K562 (cell line): ENCODE results near the gene VPS37D. TPM values are rescaled to one million over a fixed set of nuclear protein-coding genes. Genes with fewer than 3 reads are reported as not detected.

ENCODE experiments used
- ATAC-seq: fragments of 200-7000 bp; cut with Tn5 transposase; 3 replicates; pipeline ENCODE4 v1.9.1; 2020; ENCODE audit warnings: moderate library complexity
- BruUV-seq: library from RNA; stranded (reverse); fragments of 400-500 nt; replicated peaks from 2 replicates; lab custom pipeline; 2021; lab: Mats Ljungman, UMichigan
- CTCF ChIA-PET: fragments of 300-600 bp; formaldehyde crosslinking; extraction: SDS; loops from one replicate; lab custom pipeline; 2021; ENCODE audit warnings: low intra/inter-chr PET ratio; lab: Yijun Ruan, JAX
- POLR2A ChIA-PET: fragments of 300-600, 350-650 bp; sonication (Branson Sonifier 250); formaldehyde crosslinking; extraction: SDS; loops from one replicate; lab custom pipeline; 2021; ENCODE audit warnings: antibody characterized with exemption, inconsistent platforms; lab: Yijun Ruan, JAX
- DNase-seq, 4 experiments: peaks; one replicate each; pipeline versions ENCODE4 v3.0.0 to v3.0.0-alpha.2; 2011 to 2018; ENCODE audit warnings: low spot score in 3 of 4, mixed read lengths in 3 of 4; ENCODE audit errors: extremely low read depth in 1 of 4
- FAIRE-seq: peaks from 2 replicates; lab custom pipeline; 2011; peaks lifted over from hg19 to GRCh38; lab: Jason Lieb, UNC
- H2AFZ ChIP-seq: 2 replicates; pipeline ENCODE4 v1.6.0; 2011; ENCODE audit warnings: low read depth, low read length, control low read depth, inconsistent platforms
- H3K27ac ChIP-seq: fragments of 200-600 bp; 3 replicates; pipeline ENCODE4 v1.8.0; 2011; ENCODE audit warnings: low read depth, mild to moderate bottlenecking, control low read depth, inconsistent platforms, low read length, moderate library complexity, mixed read lengths; ENCODE audit errors: extremely low read depth
- H3K27me3 ChIP-seq, 2 experiments: fragments of 300-600 bp in 1 of 2; 2 replicates in 1 of 2; 3 replicates in 1 of 2; pipeline versions ENCODE4 v1.6.0 to v1.8.0; 2011; ENCODE audit warnings: inconsistent platforms in 2 of 2, low read length in 2 of 2, mild to moderate bottlenecking in 1 of 2, mixed read lengths in 1 of 2, moderate library complexity in 1 of 2; ENCODE audit not compliant: control insufficient read depth in 2 of 2, insufficient read depth in 2 of 2
- H3K36me3 ChIP-seq: fragments of 300-600 bp; 3 replicates; pipeline ENCODE4 v1.8.0; 2011; ENCODE audit warnings: mild to moderate bottlenecking, low read length, inconsistent platforms; ENCODE audit not compliant: control insufficient read depth, insufficient read depth
- H3K4me1 ChIP-seq, 2 experiments: fragments of 200-600 bp in 1 of 2; replicated peaks in 1 of 2; 2 replicates in 1 of 2; 3 replicates in 1 of 2; pipeline versions ENCODE4 v1.5.1 to v1.8.0; 2011; ENCODE audit warnings: inconsistent platforms in 2 of 2, low read length in 2 of 2, mild to moderate bottlenecking in 1 of 2, mixed read lengths in 1 of 2, moderate library complexity in 1 of 2; ENCODE audit not compliant: control insufficient read depth in 2 of 2, insufficient read depth in 2 of 2
- H3K4me2 ChIP-seq: 2 replicates; pipeline ENCODE4 v1.6.1; 2011; ENCODE audit warnings: low read length, control low read depth, inconsistent platforms, mixed read lengths; ENCODE audit not compliant: insufficient read depth
- H3K4me3 ChIP-seq: fragments of 200-600 bp; sonication (generic), shearing (Covaris generic); 2 replicates; pipeline ENCODE4 v1.5.1; 2016; ENCODE audit warnings: control low read depth, inconsistent platforms
- H3K79me2 ChIP-seq: fragments of 200-600 bp; 3 replicates; pipeline ENCODE4 v1.8.0; 2011; ENCODE audit warnings: low read length, inconsistent platforms; ENCODE audit not compliant: control insufficient read depth, insufficient read depth
- H3K9ac ChIP-seq, 2 experiments: 2 replicates each; pipeline versions ENCODE4 v1.6.0 to v1.6.1; 2011; ENCODE audit warnings: low read depth in 2 of 2, low read length in 2 of 2, control low read depth in 1 of 2, inconsistent platforms in 1 of 2, mild to moderate bottlenecking in 1 of 2, mixed read lengths in 1 of 2; ENCODE audit not compliant: insufficient read depth in 1 of 2
- H3K9me1 ChIP-seq: one replicate; pipeline ENCODE4 v1.6.0; 2011; ENCODE audit warnings: inconsistent platforms, mild to moderate bottlenecking, low read length, moderate library complexity; ENCODE audit not compliant: control insufficient read depth, insufficient read depth
- H3K9me3 ChIP-seq: replicated peaks from 2 replicates; pipeline ENCODE4 v1.5.1; 2011; ENCODE audit warnings: low read depth, low read length, inconsistent platforms; ENCODE audit not compliant: control insufficient read depth, insufficient read depth
- H4K20me1 ChIP-seq: replicated peaks from 2 replicates; pipeline ENCODE4 v1.6.1; 2011; ENCODE audit warnings: low read length, inconsistent platforms, mixed read lengths; ENCODE audit not compliant: control insufficient read depth, insufficient read depth
- RBM15 ChIP-seq: fragments of 200-400 bp; formaldehyde crosslinking; IDR thresholded peaks from 2 replicates; pipeline ENCODE4 v1.6.1; 2018; ENCODE audit warnings: mild to moderate bottlenecking, low read length, moderate library complexity; ENCODE audit not compliant: insufficient read depth
- SMARCB1 ChIP-seq: IDR thresholded peaks from 2 replicates; pipeline ENCODE4 v1.6.1; 2011; ENCODE audit warnings: improper control_type of control experiment, low read depth; ENCODE audit not compliant: insufficient read length
- whole genome bisulfite sequencing: fragments of 100-300 bp; shearing (Covaris generic); methylation state at CpG from one replicate; pipeline ENCODE4 v1.1.6; 2016; ENCODE audit warnings: low coverage, mixed read lengths; ENCODE audit not compliant: insufficient coverage; ENCODE audit errors: missing lambda C conversion rate; 5-methylcytosine and 5-hydroxymethylcytosine counted together
- in situ Hi-C: fragments of 300-500 bp; cut with MboI; formaldehyde crosslinking; loops from 4 replicates; pipeline ENCODE4 v1.15.0; 2018; ENCODE audit warnings: inconsistent platforms, mixed read lengths
- intact Hi-C: fragments of 100-400 bp; cut with micrococcal nuclease; formaldehyde crosslinking; loops from 2 replicates; pipeline ENCODE4 v1.14.2; 2022
- polyA plus RNA-seq, 8 experiments: library from polyadenylated mRNA; depleted of rRNA in 4 of 8; stranded (reverse) in 5 of 8; unstranded in 3 of 8; fragments of >200 nt; fragmentation: Nextera tagmentation in 2 of 8; fragmentation: Illumina TruSeq in 1 of 8; extraction: Ambion mirVana in 2 of 8; extraction: Trizol in 1 of 8; gene quantifications; 2 replicates each; pipeline versions ENCODE4 v1.2.1 to v1.2.3, GENCODE V29; 2011 to 2014; ENCODE audit warnings: inconsistent platforms in 1 of 8, missing spikeins in 1 of 8
- total RNA-seq, 7 experiments: library from RNA; depleted of rRNA in 6 of 7; stranded (reverse); fragments of >200 nt in 6 of 7; fragmentation: Illumina TruSeq in 2 of 7; extraction: Trizol in 2 of 7; gene quantifications; 2 replicates each; pipeline versions ENCODE4 v1.2.1 to v1.2.3, GENCODE V29; 2011 to 2021; ENCODE audit warnings: low replicate concordance in 1 of 7
- TF ChIP-seq, protein P1 (sequence below), 2 experiments: IDR thresholded peaks in 1 of 2; conservative IDR thresholded peaks in 1 of 2; 2 replicates each; pipeline ENCODE4 v1.6.1; 2016; ENCODE audit warnings: low read depth in 2 of 2, mild to moderate bottlenecking in 1 of 2, missing compliant biosample characterization in 1 of 2, missing genetic modification characterization in 1 of 2, moderate library complexity in 1 of 2
- TF ChIP-seq, protein P2 (sequence below): fragments of 250-450 bp; sonication (Bioruptor Pico); IDR thresholded peaks from 2 replicates; pipeline ENCODE4 v1.8.0; 2022; ENCODE audit warnings: moderate library complexity, mild to moderate bottlenecking, inconsistent platforms

VPS37D gene
- total and polyA plus RNA-seq, 9 of the 15 experiments (the other 6 are each of a cell fraction or from before 2014, with no cell fraction given) = 0.25 to 2.3 (median 1.0) TPM; not detected in 3

DNA sequence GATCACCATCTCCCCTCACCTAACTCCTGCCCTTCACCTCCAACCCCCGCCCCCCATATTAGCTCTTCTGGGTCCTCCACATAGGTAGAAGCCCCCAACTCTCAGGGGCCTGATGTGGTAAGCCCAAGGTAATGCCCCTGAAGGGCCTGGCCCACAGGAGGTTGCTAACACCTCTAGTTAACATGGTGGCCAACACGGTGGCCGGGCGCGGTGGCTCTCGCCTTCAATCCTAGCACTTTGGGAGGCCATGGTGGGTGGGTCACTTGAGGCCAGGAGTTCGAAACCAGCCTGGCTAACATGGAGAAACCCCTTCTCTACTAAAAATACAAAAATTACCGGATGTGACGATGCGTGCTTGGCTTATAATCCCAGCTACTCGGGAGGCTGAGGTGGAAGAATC is 42.4 kb upstream of the VPS37D start:
- Histone ChIP-seq H3K4me3 (no peak overlapping the region), H2AFZ (no peak overlapping the region), H3K9me3 (no peaks in the 10 kb centered on the region), H3K79me2 (no peaks in the 10 kb centered on the region), H3K9ac (no peak overlapping the region), H3K4me2 (no peak overlapping the region), H3K4me1 (peaks cover 19 to 27% of the 10 kb centered on the region in 2 experiments), H3K27me3 (peaks cover 13 to 31% of the 10 kb centered on the region in 2 experiments), H3K27ac (no peak overlapping the region), H3K36me3 (no peaks in the 10 kb centered on the region), H3K9me1 (no peaks in the 10 kb centered on the region), H4K20me1 (no peaks in the 10 kb centered on the region; the same call in 1 of the 2 replicates)
- in situ Hi-C loops (no loop called here), intact Hi-C loops (no loop called here)
- no TSS peak for BruUV-seq
- 40% methylated on average over 11 of the region's 11 CpGs for WGBS
- FAIRE-seq (no peak), ATAC-seq (no peak), DNase-seq (no peak)
- POLR2A ChIA-PET = interaction anchor here (0.6 to 2.4 kb wide), 4 partner anchors 12 to 75 kb away, joined by 3 to 12 read pairs (median 6); no protein-coding TSS in a partner anchor
- no peak for TF ChIP-seq RBM15
- TF ChIP-seq SMARCB1 = no peak
- TF ChIP-seq, protein P1, sequence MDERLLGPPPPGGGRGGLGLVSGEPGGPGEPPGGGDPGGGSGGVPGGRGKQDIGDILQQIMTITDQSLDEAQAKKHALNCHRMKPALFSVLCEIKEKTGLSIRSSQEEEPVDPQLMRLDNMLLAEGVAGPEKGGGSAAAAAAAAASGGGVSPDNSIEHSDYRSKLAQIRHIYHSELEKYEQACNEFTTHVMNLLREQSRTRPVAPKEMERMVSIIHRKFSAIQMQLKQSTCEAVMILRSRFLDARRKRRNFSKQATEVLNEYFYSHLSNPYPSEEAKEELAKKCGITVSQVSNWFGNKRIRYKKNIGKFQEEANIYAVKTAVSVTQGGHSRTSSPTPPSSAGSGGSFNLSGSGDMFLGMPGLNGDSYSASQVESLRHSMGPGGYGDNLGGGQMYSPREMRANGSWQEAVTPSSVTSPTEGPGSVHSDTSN (CRISPR knock-in tag; IDR thresholded peaks at IDR 0.05; ENCODE audit: low read depth) = no peak
- TF ChIP-seq, protein P1 (tag; conservative IDR thresholded peaks at IDR 0.05; ENCODE audit: low read depth) = no peak
- TF ChIP-seq, protein P2, sequence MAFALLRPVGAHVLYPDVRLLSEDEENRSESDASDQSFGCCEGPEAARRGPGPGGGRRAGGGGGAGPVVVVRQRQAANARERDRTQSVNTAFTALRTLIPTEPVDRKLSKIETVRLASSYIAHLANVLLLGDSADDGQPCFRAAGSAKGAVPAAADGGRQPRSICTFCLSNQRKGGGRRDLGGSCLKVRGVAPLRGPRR (CRISPR knock-in tag) = no peak
- CTCF ChIA-PET = no interaction called here
